Fibroblast of skin of left quadriceps (primary cell): ENCODE results near the gene TNFRSF21.
"Not testable (repeated sequence)": the region's sequence is repeated elsewhere in the genome, so short reads cannot be mapped to it uniquely, and the experiment has no call there.

Experiments
- DNase-seq, 2 experiments: peaks; one replicate each; pipeline ENCODE4 v3.0.0-alpha.2; 2013; ENCODE audit warnings: low read depth in 2 of 2

The TNFRSF21 gene

GRCh38 chr6:47323321-47323720 lies 13.6 kb upstream of the TNFRSF21 start:
- DNase-seq = no peak

- DNase-seq = no peak
Measured at GRCh38 chr6:47321577-47321976, 11.9 kb upstream of the TNFRSF21 start.

GRCh38 chr6:47319867-47320266 lies 10.2 kb upstream of the TNFRSF21 start:
- DNase-seq = no peak

- DNase-seq = no peak
Measured at GRCh38 chr6:47319382-47319781, 9.7 kb upstream of the TNFRSF21 start.

- DNase-seq = no peak
Measured at GRCh38 chr6:47318236-47318989, 8.7 kb upstream of the TNFRSF21 start.

- DNase-seq = not testable (repeated sequence)
Measured at GRCh38 chr6:47315181-47315580, 5.5 kb upstream of the TNFRSF21 start.

- no peak for DNase-seq
Measured at GRCh38 chr6:47310131-47310480, 401 bp upstream of the TNFRSF21 start.

GRCh38 chr6:47308552-47309290 lies 984 bp downstream of the TNFRSF21 start:
- DNase-seq = no peak

- no peak for DNase-seq
Measured at GRCh38 chr6:47308198-47308517, 1.5 kb downstream of the TNFRSF21 start.

GRCh38 chr6:47307362-47308197 lies 2.1 kb downstream of the TNFRSF21 start:
- no peak for DNase-seq

- no peak for DNase-seq
Measured at GRCh38 chr6:47306887-47307286, 2.8 kb downstream of the TNFRSF21 start.

GRCh38 chr6:47303861-47304260 lies 5.8 kb downstream of the TNFRSF21 start:
- DNase-seq = no peak

- DNase-seq = no peak
Measured at GRCh38 chr6:47303342-47303741, 6.4 kb downstream of the TNFRSF21 start.

GRCh38 chr6:47302043-47302442 lies 7.7 kb downstream of the TNFRSF21 start:
- no peak for DNase-seq

- DNase-seq = no peak
Measured at GRCh38 chr6:47301441-47301840, 8.3 kb downstream of the TNFRSF21 start.

- no peak for DNase-seq
Measured at GRCh38 chr6:47300417-47300816, 9.3 kb downstream of the TNFRSF21 start.

GRCh38 chr6:47299965-47300364 lies 9.7 kb downstream of the TNFRSF21 start:
- no peak for DNase-seq

- no peak for DNase-seq
Measured at GRCh38 chr6:47298475-47298874, 11.2 kb downstream of the TNFRSF21 start.

- no peak for DNase-seq
Measured at GRCh38 chr6:47294990-47295389, 14.7 kb downstream of the TNFRSF21 start.

GRCh38 chr6:47292944-47293343 lies 16.8 kb downstream of the TNFRSF21 start:
- peak in 1 of 2 experiments; percentile 1 for DNase-seq

GRCh38 chr6:47292027-47292426 lies 17.7 kb downstream of the TNFRSF21 start:
- DNase-seq = no peak

- DNase-seq = no peak
Measured at GRCh38 chr6:47290124-47290834, 19.4 kb downstream of the TNFRSF21 start.
